Lower leg skin (tissue), 4 donors: ENCODE data around the gene TPP1. TPM values are rescaled to one million over a fixed set of nuclear protein-coding genes. Genes with fewer than 3 reads are reported as not detected.

ENCODE experiments used
- DNase-seq, 2 donors: peaks; one replicate each; pipeline ENCODE4 v3.0.0-alpha.2; 2019; ENCODE audit warnings: low spot score in 2 of 2
- H3K4me3 ChIP-seq: fragments of 200-600 bp; sonication (generic); 2 replicates; pipeline ENCODE4 v1.5.1; 2017; ENCODE audit warnings: mild to moderate bottlenecking, low read depth; ENCODE audit not compliant: poor library complexity, severe bottlenecking
- CTCF ChIP-seq, 3 donors: fragments of 450-650 bp; IDR thresholded peaks; one replicate each; pipeline ENCODE4 v1.5.1; 2016; ENCODE audit warnings: antibody characterized with exemption in 3 of 3, mild to moderate bottlenecking in 3 of 3, moderate library complexity in 2 of 3
- POLR2A ChIP-seq, 2 donors: fragments of 450-650 bp; IDR thresholded peaks; one replicate each; pipeline ENCODE4 v1.6.1; 2016 to 2017; ENCODE audit warnings: antibody characterized with exemption in 2 of 2, mild to moderate bottlenecking in 1 of 2, moderate library complexity in 1 of 2
- WGBS, 2 donors: methylation state at CpG; one replicate each; pipeline ENCODE4 v1.1.5; 2018; 5-methylcytosine and 5-hydroxymethylcytosine counted together
- intact Hi-C: fragments of 100-400 bp; cut with DNase I; formaldehyde crosslinking; loops from one replicate; pipeline ENCODE4 v1.15.0; 2023; ENCODE audit warnings: low total_unique reads
- total RNA-seq, 4 donors: library from RNA; depleted of rRNA; stranded (reverse); fragments of >200 nt; gene quantifications; one replicate each; pipeline ENCODE4 v1.1.0, GENCODE V29; 2016

The TPP1 gene
- total RNA-seq, 4 donors from 2014 or later, result 49.6 to 65.3 (median 57.9) TPM

GRCh38 chr11:6568191-6568918 lies 50.9 kb downstream of the TPP1 start:
- intact Hi-C loops, result no loop called here
- TF ChIP-seq CTCF (IDR thresholded peaks at IDR 0.05) (no peak), POLR2A (IDR thresholded peaks at IDR 0.05) (no peak)
- no peak overlapping the region for H3K4me3 ChIP-seq
- DNase-seq, result no peak
- WGBS, 2 donors, result 57 to 59% methylated on average over 4 of the region's 4 CpGs

- intact Hi-C loops, result no loop called here
- 81 to 84% methylated on average over 7 of the region's 7 CpGs for WGBS, 2 donors
- no peak overlapping the region for H3K4me3 ChIP-seq
- TF ChIP-seq POLR2A (IDR thresholded peaks at IDR 0.05), result no peak
- no peak for TF ChIP-seq CTCF (IDR thresholded peaks at IDR 0.05)
- no peak for DNase-seq
These were observed 51.9 kb downstream of the TPP1 start for GRCh38 chr11:6567371-6567745.

GRCh38 chr11:6566704-6567370 lies 52.4 kb downstream of the TPP1 start:
- no peak for DNase-seq
- WGBS, 2 donors, result 81 to 89% methylated on average over 13 of the region's 13 CpGs
- intact Hi-C loops, result no loop called here
- H3K4me3 ChIP-seq, result no peak overlapping the region
- TF ChIP-seq CTCF (IDR thresholded peaks at IDR 0.05), result no peak
- TF ChIP-seq POLR2A (IDR thresholded peaks at IDR 0.05), result no peak

- TF ChIP-seq POLR2A (IDR thresholded peaks at IDR 0.05) (no peak), CTCF (IDR thresholded peaks at IDR 0.05) (no peak)
- intact Hi-C loops, result no loop called here
- no peak for DNase-seq
- no peak overlapping the region for H3K4me3 ChIP-seq
- 86 to 87% methylated on average over 4 to 5 of the region's 5 CpGs for WGBS, 2 donors
These were observed 53.1 kb downstream of the TPP1 start for GRCh38 chr11:6565988-6566703.

- intact Hi-C loops, result no loop called here
- WGBS, 2 donors, result 67 to 98% methylated on average over 2 of the region's 2 CpGs
- no peak for DNase-seq
- TF ChIP-seq CTCF (IDR thresholded peaks at IDR 0.05) (no peak), POLR2A (IDR thresholded peaks at IDR 0.05) (no peak)
- H3K4me3 ChIP-seq, result no peak overlapping the region
These were observed 53.9 kb downstream of the TPP1 start for GRCh38 chr11:6565325-6565724.
